HG02981 (cell line): Measurements from ENCODE around the gene DISP3.

Experiments used
- ATAC-seq: cut with Tn5 transposase; IDR thresholded peaks from one replicate; pipeline ENCODE4 v1.9.1; 2021; ENCODE audit warnings: mild to moderate bottlenecking, moderate library complexity; ENCODE audit not compliant: unreplicated experiment

DISP3 gene

GRCh38 chr1:11525516-11525915, 46.6 kb downstream of the DISP3 start:
- no peak for ATAC-seq

- ATAC-seq: no peak
These were observed 47.3 kb downstream of the DISP3 start for GRCh38 chr1:11526071-11526895.

- no peak for ATAC-seq
These were observed 48.8 kb downstream of the DISP3 start for GRCh38 chr1:11527541-11528452.

GRCh38 chr1:11528611-11529261, 49.8 kb downstream of the DISP3 start:
- ATAC-seq: no peak

DNA sequence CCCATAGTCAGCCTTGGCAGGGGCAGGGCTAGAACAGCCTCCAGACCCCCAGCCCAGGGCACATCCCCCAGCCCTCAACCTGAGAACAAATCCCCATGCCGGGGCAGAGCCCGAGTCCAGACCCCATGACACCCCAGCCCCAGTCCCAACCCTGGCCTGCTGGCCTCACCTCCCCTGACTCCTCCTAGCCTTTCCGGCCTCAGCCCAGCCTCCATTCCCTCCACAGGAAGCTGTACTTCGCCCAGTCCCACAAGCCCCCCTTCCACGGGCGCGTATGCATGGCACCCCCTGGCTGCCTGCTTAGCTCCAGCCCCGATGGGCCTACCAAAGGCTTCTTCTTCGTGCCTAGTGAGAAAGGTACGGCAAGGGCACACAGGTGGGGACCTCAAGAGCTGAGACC, 50.4 kb downstream of the DISP3 start:
- ATAC-seq: no peak

- no peak for ATAC-seq
These were observed 51.1 kb downstream of the DISP3 start for GRCh38 chr1:11529763-11530730.

GRCh38 chr1:11530731-11531311, 51.9 kb downstream of the DISP3 start:
- no peak for ATAC-seq

- ATAC-seq: no peak
These were observed 52.4 kb downstream of the DISP3 start for GRCh38 chr1:11531314-11531870.

DNA sequence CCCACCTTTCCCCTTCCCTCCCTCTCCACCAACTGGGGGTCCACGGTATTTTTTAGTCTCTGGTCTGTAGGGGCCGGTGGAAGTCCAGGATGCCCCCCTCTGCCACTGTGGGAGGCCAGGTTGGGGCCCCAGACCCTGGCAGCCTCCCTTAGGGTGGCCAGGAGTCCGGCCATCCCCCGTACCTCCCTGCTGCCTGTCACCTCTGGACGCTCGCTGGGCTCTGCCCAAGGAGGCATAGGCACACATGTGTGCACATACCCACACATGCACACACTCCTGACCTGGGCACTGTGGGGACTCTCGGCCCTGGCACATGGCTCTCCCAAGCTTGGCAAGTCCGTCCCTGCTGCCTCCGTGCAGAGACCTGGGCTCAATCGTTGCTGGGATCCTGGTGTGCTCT, 53.0 kb downstream of the DISP3 start:
- no peak for ATAC-seq

GRCh38 chr1:11533790-11534787, 55.1 kb downstream of the DISP3 start:
- ATAC-seq: no peak

GRCh38 chr1:11534846-11535245, 55.9 kb downstream of the DISP3 start:
- ATAC-seq: no peak

- no peak for ATAC-seq
These were observed 56.4 kb downstream of the DISP3 start for GRCh38 chr1:11535316-11535715.

GRCh38 chr1:11535761-11536572, 57.0 kb downstream of the DISP3 start:
- ATAC-seq: no peak

DNA sequence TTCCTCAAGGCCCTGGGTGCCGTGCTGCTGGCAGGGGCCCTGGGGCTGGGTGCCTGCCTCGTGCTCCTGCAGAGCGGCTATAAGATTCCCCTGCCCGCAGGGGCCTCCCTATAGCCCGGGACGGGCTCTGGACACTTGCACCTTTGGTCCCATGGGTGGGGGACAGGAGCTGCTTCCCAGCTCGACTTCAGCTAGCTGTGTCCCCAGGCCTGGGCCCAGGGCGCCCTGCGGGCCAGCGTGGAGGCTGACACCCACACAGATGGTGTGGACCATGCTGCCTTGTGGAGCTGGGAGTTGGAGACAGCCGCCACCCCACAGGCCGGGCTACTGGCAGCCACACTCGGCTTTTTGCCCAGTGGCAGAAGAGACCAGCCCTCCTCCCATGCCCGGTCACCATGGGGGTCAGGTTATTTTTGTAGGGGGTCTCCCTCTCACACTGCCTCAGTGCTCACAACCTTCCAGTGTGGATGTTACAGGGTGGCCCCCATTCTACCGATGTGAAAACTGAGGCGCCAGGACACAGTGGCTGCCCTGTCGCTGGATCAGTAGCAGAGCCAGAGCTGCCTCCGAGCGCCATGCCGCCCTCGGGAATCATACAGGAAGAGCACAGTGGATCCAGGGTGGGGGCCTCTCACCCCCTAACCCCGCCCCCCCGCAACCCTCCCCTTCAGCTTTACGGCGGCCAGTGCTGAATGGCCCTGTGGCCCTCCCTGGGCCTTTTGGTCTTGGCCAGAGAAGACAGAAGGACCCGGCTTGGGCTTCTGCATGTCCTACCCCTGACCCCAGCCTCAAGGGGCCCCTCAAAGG, 57.8 kb downstream of the DISP3 start:
- ATAC-seq: no peak

DNA sequence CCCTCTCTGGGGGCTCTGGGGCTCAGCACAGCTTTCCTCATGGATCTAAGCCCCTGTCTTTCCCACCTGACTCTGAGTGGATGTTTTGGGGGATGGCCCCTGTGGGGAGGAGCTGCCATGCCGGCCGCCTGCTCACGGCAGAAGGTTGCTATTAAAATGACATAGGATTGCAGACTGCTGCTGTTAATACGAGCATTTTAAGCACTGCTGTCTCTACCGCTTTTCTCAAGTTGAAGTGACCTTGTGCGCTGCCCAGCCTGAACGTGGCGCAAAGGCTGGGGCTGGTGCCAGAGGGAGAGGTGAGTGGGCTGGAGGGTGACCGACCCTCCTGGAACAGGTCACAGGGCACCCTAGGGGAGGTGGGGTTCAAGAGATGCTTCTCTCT, 58.4 kb downstream of the DISP3 start:
- ATAC-seq: no peak

DNA sequence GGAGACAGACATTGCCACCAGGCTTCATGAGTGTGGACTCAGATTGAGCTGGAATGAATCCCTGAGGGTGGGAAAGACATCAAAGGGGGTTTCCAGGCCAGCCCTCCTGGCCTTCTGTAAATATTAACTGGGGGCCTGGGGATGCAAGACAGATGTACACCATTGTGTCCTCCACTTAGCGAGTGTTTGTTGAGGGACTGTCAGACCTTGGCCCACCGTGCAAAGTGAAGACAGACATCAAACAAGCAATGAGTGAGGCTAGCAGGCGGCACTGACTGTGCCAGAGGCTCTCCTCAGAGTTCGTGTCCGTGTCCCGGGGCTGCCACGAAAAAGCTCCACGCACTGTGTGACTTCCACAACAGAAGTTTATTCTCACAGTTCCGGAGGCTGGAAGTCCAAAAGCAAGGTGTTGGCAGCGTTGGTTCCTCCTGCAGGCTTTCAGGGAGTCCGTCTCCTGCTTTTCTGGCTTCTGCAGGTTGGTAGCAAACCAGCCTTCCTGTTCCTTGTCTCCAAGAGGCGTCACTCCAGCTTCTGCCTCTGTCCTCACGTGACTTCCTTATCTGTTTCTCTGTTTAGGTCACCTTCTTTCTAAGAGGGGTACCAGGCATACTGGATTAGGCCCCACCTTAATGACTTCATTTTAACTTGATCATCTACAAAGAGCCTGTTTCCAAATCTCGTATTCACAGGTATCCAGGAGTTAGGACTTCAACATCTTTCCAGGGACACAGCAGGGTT, 59.1 kb downstream of the DISP3 start:
- no peak for ATAC-seq
